HG02885 (cell line): ENCODE results near the gene TUNAR.

Source experiments
- ATAC-seq: cut with Tn5 transposase; IDR thresholded peaks from one replicate; pipeline ENCODE4 v1.9.1; 2021; ENCODE audit warnings: mild to moderate bottlenecking; ENCODE audit not compliant: unreplicated experiment, poor library complexity

Gene TUNAR

GRCh38 chr14:95906591-95906990 lies 30.0 kb downstream of the TUNAR start:
- no peak for ATAC-seq

GRCh38 chr14:95910628-95911027 lies 34.0 kb downstream of the TUNAR start:
- ATAC-seq = no peak

GRCh38 chr14:95911456-95911855 lies 34.8 kb downstream of the TUNAR start:
- no peak for ATAC-seq

GRCh38 chr14:95915330-95915729 lies 38.7 kb downstream of the TUNAR start:
- no peak for ATAC-seq

GRCh38 chr14:95918466-95918865 lies 41.8 kb downstream of the TUNAR start:
- no peak for ATAC-seq

GRCh38 chr14:95920769-95921438 lies 44.3 kb downstream of the TUNAR start:
- no peak for ATAC-seq

- no peak for ATAC-seq
Measured at GRCh38 chr14:95922080-95922479, 45.4 kb downstream of the TUNAR start.

- no peak for ATAC-seq
Measured at GRCh38 chr14:95928751-95929150, 52.1 kb downstream of the TUNAR start.

GRCh38 chr14:95931384-95931783 lies 54.8 kb downstream of the TUNAR start:
- ATAC-seq = no peak

GRCh38 chr14:95935228-95935822 lies 58.7 kb downstream of the TUNAR start:
- ATAC-seq = no peak

GRCh38 chr14:95936041-95936440 lies 59.4 kb downstream of the TUNAR start:
- no peak for ATAC-seq

GRCh38 chr14:95939335-95939734 lies 62.7 kb downstream of the TUNAR start:
- ATAC-seq = no peak

GRCh38 chr14:95941897-95942296 lies 65.3 kb downstream of the TUNAR start:
- no peak for ATAC-seq

- no peak for ATAC-seq
Measured at GRCh38 chr14:95943699-95944098, 67.1 kb downstream of the TUNAR start.

- ATAC-seq = no peak
Measured at GRCh38 chr14:95944462-95944861, 67.8 kb downstream of the TUNAR start.

GRCh38 chr14:95946867-95947266 lies 70.2 kb downstream of the TUNAR start:
- no peak for ATAC-seq

- ATAC-seq = no peak
Measured at GRCh38 chr14:95948558-95948981, 71.9 kb downstream of the TUNAR start.

- ATAC-seq = no peak
Measured at GRCh38 chr14:95951359-95951758, 74.7 kb downstream of the TUNAR start.

GRCh38 chr14:95953111-95953724 lies 76.6 kb downstream of the TUNAR start:
- ATAC-seq = no peak

GRCh38 chr14:95956601-95957460 lies 80.2 kb downstream of the TUNAR start:
- no peak for ATAC-seq

GRCh38 chr14:95958105-95958504 lies 81.5 kb downstream of the TUNAR start:
- no peak for ATAC-seq
